MM.1S (cell line): Measurements from ENCODE around the gene MRAS.

Experiments
- CTCF ChIP-seq: fragments of 300-600 bp; sonication (generic); IDR thresholded peaks from 2 replicates; pipeline ENCODE4 v1.5.1; 2016; ENCODE audit warnings: antibody characterized with exemption, low read length, mixed read lengths
- EZH2 ChIP-seq: fragments of 300-600 bp; sonication (generic); optimal IDR thresholded peaks from 2 replicates; pipeline ENCODE3; 2017; ENCODE audit warnings: low read depth, mild to moderate bottlenecking, antibody characterized with exemption, low read length, mixed read lengths

DNA sequence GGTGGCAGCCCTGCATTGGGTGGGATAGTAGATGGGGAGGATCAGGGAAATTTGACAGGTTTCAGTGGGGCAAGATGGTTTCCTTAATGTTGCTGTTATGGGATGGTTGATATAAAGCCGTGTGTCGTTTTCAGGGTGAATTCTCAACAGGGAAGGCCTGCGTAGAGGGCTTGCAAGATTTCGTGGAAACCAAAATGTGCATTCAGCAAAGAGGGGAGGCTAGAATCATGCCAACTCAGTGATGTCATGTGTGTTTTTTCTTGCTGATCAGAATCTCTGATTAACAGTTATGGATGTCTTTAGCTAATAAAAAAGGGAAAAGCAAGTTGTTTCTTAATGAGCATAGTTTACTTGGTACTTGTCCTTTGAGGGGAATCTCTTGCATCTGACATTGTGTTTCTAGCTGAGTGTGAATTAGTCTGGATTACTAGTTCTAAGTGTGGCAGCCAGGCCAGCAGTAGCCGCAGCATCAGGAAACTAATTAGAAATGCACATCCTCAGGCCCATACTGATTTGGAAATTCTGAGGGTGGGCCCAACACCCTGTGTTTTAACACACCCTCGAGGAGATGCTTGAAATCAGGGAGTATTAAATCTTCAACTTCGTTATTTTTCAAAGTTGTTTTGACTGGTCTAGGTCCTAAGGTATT, 24.8 kb downstream of the MRAS start:
- TF ChIP-seq CTCF (no peak), EZH2 (no peak)
